Activated naive CD4-positive, alpha-beta T cell treated with anti-CD3 and anti-CD28 coated beads, Interleukin-2, amount 50 U/mL, for 16 hours (primary cell): ENCODE results near the gene NOC3L.

Source experiments
- DNase-seq: peaks from one replicate; pipeline ENCODE4 v3.0.0-alpha.2; 2020

NOC3L gene

DNA sequence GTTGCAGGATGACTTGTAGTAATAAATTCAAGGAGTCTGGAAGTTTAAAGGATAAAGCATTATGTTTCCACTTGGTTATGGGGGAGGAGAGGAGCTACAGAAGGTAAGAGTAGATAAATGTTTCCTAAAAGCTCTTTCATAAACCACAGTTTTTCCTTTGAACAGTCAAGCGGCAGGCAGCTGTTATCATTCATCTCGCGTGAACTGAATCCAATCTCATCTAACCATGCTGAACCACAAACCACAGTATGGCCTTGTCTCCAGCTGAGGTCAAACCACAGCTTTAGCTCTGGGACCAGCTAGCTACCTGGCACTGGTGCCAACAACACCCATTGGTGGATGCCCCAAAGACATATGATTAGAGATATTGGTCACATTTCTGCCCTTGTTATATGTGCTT is 63.3 kb downstream of the NOC3L start:
- DNase-seq = no peak

DNA sequence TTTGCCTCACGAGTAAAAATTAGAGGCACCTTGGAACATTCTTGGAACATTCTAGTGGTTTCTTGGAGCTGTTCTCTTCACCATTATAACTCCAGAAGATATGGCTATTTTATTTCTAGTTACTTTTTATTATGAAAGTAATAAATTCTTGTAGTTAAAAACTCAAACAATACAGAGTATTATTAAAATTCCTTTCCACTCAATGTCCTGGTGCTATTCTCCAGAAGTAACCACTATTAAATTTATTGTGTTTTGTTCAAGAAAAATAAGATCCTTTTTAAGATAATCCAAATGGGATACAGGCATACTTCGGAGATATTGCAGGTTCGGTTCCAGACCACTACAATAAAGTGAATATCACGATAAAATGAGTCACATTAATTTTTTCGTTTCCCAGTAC is 68.6 kb downstream of the NOC3L start:
- no peak for DNase-seq

- DNase-seq = no peak
These were observed 69.4 kb downstream of the NOC3L start for GRCh38 chr10:94293354-94293753.

DNA sequence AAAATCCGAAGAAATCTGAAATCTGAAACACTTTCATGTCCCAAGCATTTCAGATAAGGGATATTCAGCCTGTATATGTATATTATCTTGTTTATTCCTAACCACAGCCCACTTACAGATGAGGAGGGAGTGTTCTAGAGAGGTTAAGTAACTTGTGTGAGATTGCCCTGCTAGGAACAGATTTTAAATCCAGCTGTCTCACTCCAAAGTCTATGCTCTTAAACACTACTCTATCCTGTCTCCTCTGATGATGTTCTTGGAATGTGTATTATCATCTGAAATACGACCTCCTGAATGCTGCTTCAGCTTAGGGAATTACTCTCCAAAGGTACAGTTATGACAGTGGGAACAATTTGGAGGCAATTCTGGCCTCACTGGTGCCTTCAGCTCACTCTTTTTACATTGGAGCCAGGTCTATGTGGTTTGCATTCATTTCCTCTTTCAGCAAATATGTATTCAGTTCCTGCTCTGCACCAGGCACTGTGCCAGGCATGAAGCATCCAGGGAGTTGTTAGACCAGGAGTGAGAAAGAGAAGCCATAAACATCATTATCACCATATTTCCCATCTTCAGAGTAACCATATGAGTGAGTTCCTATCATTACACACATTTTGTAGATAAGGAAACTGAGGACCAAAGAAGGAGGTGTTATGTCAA is 70.2 kb downstream of the NOC3L start:
- no peak for DNase-seq

GRCh38 chr10:94288361-94289101 is 74.2 kb downstream of the NOC3L start:
- DNase-seq = no peak

DNA sequence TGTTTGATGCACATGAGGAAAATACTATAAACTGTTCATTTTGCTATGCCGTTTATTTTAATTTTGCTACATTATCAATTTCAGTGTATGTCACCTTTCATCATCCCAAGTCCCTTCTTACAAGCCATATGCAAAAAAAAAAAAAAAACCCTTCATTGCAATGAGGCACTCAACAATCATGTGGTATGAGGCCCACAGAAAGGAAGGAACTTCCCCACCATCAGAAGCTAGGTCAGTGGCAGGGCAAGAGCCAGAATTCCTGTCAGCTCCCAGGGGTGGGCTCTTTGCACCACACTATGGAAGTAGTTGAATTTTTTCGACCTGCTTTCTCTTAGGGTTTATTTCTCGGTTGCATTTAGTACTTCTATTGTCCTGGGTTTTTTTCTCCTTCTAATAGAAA is 75.4 kb downstream of the NOC3L start:
- no peak for DNase-seq

DNA sequence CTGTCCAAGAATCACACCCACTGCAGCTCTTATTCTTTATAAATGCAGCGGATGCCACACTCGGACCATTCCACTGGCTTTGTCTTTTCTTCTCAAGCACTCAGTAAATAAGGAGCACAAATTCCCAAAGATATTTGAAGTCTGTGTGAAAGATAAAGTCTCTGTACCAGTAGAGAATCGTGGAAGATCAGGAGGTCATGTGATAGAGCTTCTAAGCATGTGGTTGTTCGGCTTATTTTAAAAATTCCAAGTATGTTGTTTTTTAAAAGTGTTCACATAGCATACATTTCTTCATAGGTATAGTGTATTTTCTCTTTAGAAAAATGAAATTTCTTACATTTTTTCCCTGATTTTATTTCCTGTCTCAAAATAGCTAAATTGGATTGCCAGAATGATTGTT is 75.8 kb downstream of the NOC3L start:
- DNase-seq = no peak

- DNase-seq = no peak
These were observed 77.5 kb downstream of the NOC3L start for GRCh38 chr10:94285271-94285670.
